GM12892 (cell line): Measurements from ENCODE around the gene PLIN4.

ENCODE experiments used
- POLR2A ChIP-seq: IDR thresholded peaks from 2 replicates; pipeline ENCODE4 v1.6.1; 2011; ENCODE audit warnings: low read depth, low read length, control low read depth
- POLR2AphosphoS5 ChIP-seq: IDR thresholded peaks from 2 replicates; pipeline ENCODE4 v1.6.1; 2011; ENCODE audit warnings: low read depth, low read length, control low read depth
- TAF1 ChIP-seq: IDR thresholded peaks from 2 replicates; pipeline ENCODE4 v1.6.1; 2011; ENCODE audit warnings: low read depth, mild to moderate bottlenecking, control low read depth, low read length, borderline replicate concordance

DNA sequence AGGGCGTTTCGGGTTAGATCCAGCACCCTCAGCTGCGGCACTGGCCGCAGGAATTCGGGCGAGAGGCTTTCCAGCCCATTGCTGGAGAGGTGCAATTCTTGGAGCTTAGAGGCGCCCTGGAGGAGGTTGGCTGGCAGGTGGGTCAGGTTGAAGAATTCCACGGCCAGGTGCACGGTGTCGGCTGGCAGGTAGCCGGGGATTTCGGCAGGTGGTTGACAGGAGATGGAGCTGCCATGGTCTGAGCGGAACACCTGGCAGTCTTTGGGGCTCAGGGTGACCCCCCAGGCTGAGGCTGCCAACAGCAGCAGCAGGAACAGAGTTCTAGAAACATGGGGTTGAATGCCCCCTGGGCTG is 20.3 kb upstream of the PLIN4 start:
- TF ChIP-seq POLR2AphosphoS5 (no peak), POLR2A (no peak), TAF1 (no peak)
